GM12878 (cell line): ENCODE results near the gene ZNF407.

Source experiments
- BRCA1 ChIP-seq: IDR thresholded peaks from 2 replicates; pipeline ENCODE4 v1.6.1; 2011; ENCODE audit warnings: low read depth, low read length, improper control_type of control experiment
- POLR2A ChIP-seq: IDR thresholded peaks from 2 replicates; pipeline ENCODE4 v1.6.1; 2011; ENCODE audit warnings: low read depth, mild to moderate bottlenecking, low read length
- TF ChIP-seq, protein P1 (sequence below): IDR thresholded peaks from 2 replicates; pipeline ENCODE4 v1.6.1; 2012; ENCODE audit warnings: low read depth, low read length, improper control_type of control experiment

DNA sequence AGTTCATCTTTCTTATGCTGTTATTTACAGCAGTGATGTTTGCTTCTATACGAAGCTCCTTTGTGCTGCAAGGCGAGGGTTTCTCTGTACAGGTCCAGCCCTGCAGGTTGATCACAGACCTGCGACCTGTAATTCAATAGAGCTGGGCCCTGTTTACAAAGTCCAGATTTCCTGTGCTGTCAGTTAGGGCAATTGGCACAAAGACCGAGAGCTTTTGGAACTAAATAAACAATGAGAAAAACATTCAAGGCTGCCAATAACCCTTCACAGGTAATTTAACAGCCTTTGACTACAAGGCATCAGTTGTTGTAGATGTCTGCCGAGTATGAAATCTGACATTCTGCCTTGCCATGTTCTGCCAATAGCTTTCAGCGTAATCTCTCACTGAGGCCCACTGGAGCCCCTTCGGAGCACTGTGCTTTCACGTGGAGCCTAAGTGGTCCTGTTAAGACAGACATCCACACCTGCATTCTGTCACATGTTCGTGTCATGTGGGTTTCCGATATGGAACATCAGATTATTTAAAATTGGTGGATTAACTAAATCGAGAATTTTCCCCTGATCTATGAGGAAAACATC is 378.8 kb downstream of the ZNF407 start:
- TF ChIP-seq, protein P1, sequence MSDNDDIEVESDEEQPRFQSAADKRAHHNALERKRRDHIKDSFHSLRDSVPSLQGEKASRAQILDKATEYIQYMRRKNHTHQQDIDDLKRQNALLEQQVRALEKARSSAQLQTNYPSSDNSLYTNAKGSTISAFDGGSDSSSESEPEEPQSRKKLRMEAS, result no peak
- TF ChIP-seq BRCA1 (no peak), POLR2A (no peak)
